ENCODE results near the gene PCYOX1L. TPM values are rescaled to one million over a fixed set of nuclear protein-coding genes. Genes with fewer than 3 reads are reported as not detected.

The PCYOX1L gene
- total and polyA plus RNA-seq, 2 experiments from 2014 or later: 6.7 to 14.7 TPM

DNA sequence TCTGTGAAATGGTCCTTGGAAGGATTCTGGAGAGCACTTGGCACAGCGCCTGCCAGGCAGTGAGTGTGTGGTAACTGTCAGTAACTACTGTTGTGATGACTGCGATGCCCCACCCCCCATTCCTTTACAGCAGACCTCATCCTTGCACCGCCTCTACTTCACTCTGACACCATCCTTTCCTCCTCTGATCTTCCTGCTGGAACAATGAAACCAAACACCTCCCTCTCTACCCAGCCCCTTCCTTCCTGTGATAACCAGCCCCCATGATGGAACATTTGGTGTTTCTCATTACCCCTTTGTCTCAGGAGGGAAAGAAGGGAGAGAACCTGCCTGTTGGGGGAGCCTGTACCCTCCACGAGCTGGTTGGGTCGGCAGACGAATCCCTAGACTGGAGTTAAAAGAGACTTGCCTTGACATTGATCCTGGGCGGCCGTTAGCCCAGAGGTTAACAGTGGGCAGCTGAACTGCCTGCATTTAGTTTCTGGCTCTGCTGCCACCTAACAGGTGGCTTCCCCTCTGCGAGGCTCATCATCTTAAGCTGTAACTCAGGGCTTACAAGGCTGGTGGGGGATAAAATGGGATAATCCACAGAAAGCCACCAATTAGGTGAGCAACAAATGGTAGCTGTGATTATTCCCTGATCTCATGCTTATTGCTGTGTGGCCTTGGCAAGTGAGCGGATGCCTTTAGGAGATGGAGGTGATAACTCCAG, 46.7 kb upstream of the PCYOX1L start (continued):
- TF ChIP-seq ZNF462 (CRISPR knock-in tag; IDR thresholded peaks at IDR 0.05) (no peak), NANOG (IDR thresholded peaks at IDR 0.05; ENCODE audit: borderline replicate concordance) (no peak), ZNF114 (CRISPR knock-in tag; IDR thresholded peaks at IDR 0.05) (no peak), EZH2phosphoT487 (IDR thresholded peaks at IDR 0.05; ENCODE audit: unreplicated experiment) (no peak)

- H3K4me3 Mint-ChIP-seq: no peak overlapping the region
- Histone ChIP-seq H2AFZ (no peak overlapping the region), H3K4me3 (no peak overlapping the region), H4K20me1 (replicated peaks; ENCODE audit: insufficient read depth) (no peaks in the 10 kb centered on the region), H3K79me2 (replicated peaks; ENCODE audit: insufficient read depth) (no peaks in the 10 kb centered on the region), H3F3A (replicated peaks; ENCODE audit: low read depth) (no peaks in the 10 kb centered on the region), H3K27me3 (ENCODE audit: insufficient read depth) (no peaks in the 10 kb centered on the region), H3K9me2 (ENCODE audit: insufficient read depth) (no peaks in the 10 kb centered on the region), H3K4me2 (no peak overlapping the region), H3K4me1 (ENCODE audit: insufficient read depth) (no peaks in the 10 kb centered on the region), H3K36me3 (ENCODE audit: insufficient read depth) (no peaks in the 10 kb centered on the region), H3K27ac (ENCODE audit: low read depth) (no peak overlapping the region)
- no peaks in the 10 kb centered on the region for H3K9me3 Mint-ChIP-seq
- peaks cover 20% of the 10 kb centered on the region for H3K4me1 Mint-ChIP-seq
- ATAC-seq: no peak
- no peaks in the 10 kb centered on the region for H3K36me3 Mint-ChIP-seq (ENCODE audit: low read depth)
- DNase-seq (ENCODE audit: low spot score): no peak
- H3K27me3 Mint-ChIP-seq (ENCODE audit: insufficient read depth, low read depth, poor library complexity): peaks cover 2% of the 10 kb centered on the region
- no peak overlapping the region for H3K27ac Mint-ChIP-seq
- TF ChIP-seq EZH2 (IDR thresholded peaks at IDR 0.05; ENCODE audit: low read depth, unreplicated experiment) (no peak), ZNF331 (CRISPR knock-in tag; IDR thresholded peaks at IDR 0.05; ENCODE audit: low read depth) (no peak), ZNF114 (CRISPR knock-in tag; IDR thresholded peaks at IDR 0.05) (no peak), CREB1 (CRISPR knock-in tag; IDR thresholded peaks at IDR 0.05; ENCODE audit: low read depth) (no peak), JUNB (IDR thresholded peaks at IDR 0.05; ENCODE audit: unreplicated experiment) (no peak), ETS1 (IDR thresholded peaks at IDR 0.05) (no peak)
Observed at GRCh38 chr5:149313151-149313841, 44.5 kb upstream of the PCYOX1L start.

Data from GM23338 (cell line).